ENCODE measurements around the gene NRSN1. TPM values are rescaled to one million over a fixed set of nuclear protein-coding genes. Genes with fewer than 3 reads are reported as not detected.

Gene NRSN1
- total and polyA plus RNA-seq, 2 donors (not counting 1 experiment from before 2014, with no cell fraction given), result not detected

- no peak for TF ChIP-seq EZH2 (IDR thresholded peaks at IDR 0.05; ENCODE audit: low read length, missing control alignments)
- TF ChIP-seq, protein P1, sequence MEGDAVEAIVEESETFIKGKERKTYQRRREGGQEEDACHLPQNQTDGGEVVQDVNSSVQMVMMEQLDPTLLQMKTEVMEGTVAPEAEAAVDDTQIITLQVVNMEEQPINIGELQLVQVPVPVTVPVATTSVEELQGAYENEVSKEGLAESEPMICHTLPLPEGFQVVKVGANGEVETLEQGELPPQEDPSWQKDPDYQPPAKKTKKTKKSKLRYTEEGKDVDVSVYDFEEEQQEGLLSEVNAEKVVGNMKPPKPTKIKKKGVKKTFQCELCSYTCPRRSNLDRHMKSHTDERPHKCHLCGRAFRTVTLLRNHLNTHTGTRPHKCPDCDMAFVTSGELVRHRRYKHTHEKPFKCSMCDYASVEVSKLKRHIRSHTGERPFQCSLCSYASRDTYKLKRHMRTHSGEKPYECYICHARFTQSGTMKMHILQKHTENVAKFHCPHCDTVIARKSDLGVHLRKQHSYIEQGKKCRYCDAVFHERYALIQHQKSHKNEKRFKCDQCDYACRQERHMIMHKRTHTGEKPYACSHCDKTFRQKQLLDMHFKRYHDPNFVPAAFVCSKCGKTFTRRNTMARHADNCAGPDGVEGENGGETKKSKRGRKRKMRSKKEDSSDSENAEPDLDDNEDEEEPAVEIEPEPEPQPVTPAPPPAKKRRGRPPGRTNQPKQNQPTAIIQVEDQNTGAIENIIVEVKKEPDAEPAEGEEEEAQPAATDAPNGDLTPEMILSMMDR (conservative IDR thresholded peaks at IDR 0.05 in 1 of 2, IDR thresholded peaks at IDR 0.05 in 1 of 2; ENCODE audit: low read depth in 1 of 2, low read length in 2 of 2), result no peak
- no peak overlapping the region for H3K9ac ChIP-seq (ENCODE audit: insufficient read depth, low read length)
- DNase-seq (ENCODE audit: low read depth in 2 of 2), result no peak
These were observed 31.9 kb downstream of the NRSN1 start for GRCh38 chr6:24157886-24158285.

DNA sequence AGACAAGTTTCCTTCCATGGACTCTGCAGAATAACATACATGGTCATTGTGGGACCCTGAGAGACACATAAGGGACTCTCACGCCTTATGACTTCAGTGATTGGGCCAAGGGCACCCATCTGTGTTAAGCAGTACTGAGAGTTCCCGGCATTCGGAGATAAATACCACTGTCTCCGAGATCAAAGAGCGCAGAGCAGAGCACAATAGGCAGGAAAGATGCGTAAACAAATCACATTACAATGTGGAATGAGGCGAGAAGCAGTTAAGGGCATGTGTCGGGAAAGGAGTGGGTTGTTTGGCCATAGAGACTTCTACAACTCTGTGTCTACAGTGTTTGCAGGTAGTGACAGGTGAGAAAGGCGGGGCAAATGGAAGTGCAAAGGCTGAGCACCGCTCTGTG, 57.6 kb downstream of the NRSN1 start:
- H3K4me2 ChIP-seq (ENCODE audit: extremely low read depth, insufficient read depth, low read length), result no peak overlapping the region
- no peaks in the 10 kb centered on the region for H3K36me3 ChIP-seq (ENCODE audit: control insufficient read depth, insufficient read depth, low read length)
- H3K4me1 ChIP-seq (ENCODE audit: control insufficient read depth, extremely low read depth, insufficient read depth, low read length), result no peaks in the 10 kb centered on the region
- no peak for DNase-seq (ENCODE audit: low read depth in 2 of 2)
- no peak overlapping the region for H3K4me3 ChIP-seq (replicated peaks in 1 of 4; ENCODE audit: control extremely low read depth in 1 of 4, insufficient read depth in 1 of 4, low read depth in 3 of 4, low read length in 4 of 4)
- no peaks in the 10 kb centered on the region for H4K20me1 ChIP-seq (ENCODE audit: control insufficient read depth, extremely low read depth, insufficient read depth, low read length)
- no peaks in the 10 kb centered on the region for H3K9me3 ChIP-seq (ENCODE audit: control insufficient read depth, insufficient read depth, low read depth, low read length)
- H3K9ac ChIP-seq (ENCODE audit: insufficient read depth, low read length), result no peak overlapping the region
- H3K27me3 ChIP-seq (ENCODE audit: control insufficient read depth, insufficient read depth, low read length), result no peaks in the 10 kb centered on the region
- no peak overlapping the region for H3K27ac ChIP-seq (ENCODE audit: insufficient read depth, low read length)
- no peaks in the 10 kb centered on the region for H3K79me2 ChIP-seq (ENCODE audit: control insufficient read depth, insufficient read depth, low read length)
- H2AFZ ChIP-seq (ENCODE audit: low read length), result no peak overlapping the region
- TF ChIP-seq, protein P1 (conservative IDR thresholded peaks at IDR 0.05 in 1 of 2, IDR thresholded peaks at IDR 0.05 in 1 of 2; ENCODE audit: low read depth in 1 of 2, low read length in 2 of 2), result no peak
- no peak for TF ChIP-seq EZH2 (IDR thresholded peaks at IDR 0.05; ENCODE audit: low read length, missing control alignments)

More at GRCh38 chr6:24157886-24158285, 31.9 kb downstream of the NRSN1 start:
- H3K27ac ChIP-seq (ENCODE audit: insufficient read depth, low read length), result no peak overlapping the region
- no peaks in the 10 kb centered on the region for H3K36me3 ChIP-seq (ENCODE audit: control insufficient read depth, insufficient read depth, low read length)
- no peaks in the 10 kb centered on the region for H3K79me2 ChIP-seq (ENCODE audit: control insufficient read depth, insufficient read depth, low read length)
- no peaks in the 10 kb centered on the region for H3K4me1 ChIP-seq (ENCODE audit: control insufficient read depth, extremely low read depth, insufficient read depth, low read length)
- no peak overlapping the region for H3K4me3 ChIP-seq (replicated peaks in 1 of 4; ENCODE audit: control extremely low read depth in 1 of 4, insufficient read depth in 1 of 4, low read depth in 3 of 4, low read length in 4 of 4)
- no peak overlapping the region for H2AFZ ChIP-seq (ENCODE audit: low read length)
- H3K27me3 ChIP-seq (ENCODE audit: control insufficient read depth, insufficient read depth, low read length), result no peaks in the 10 kb centered on the region
- no peaks in the 10 kb centered on the region for H4K20me1 ChIP-seq (ENCODE audit: control insufficient read depth, extremely low read depth, insufficient read depth, low read length)
- H3K9me3 ChIP-seq (ENCODE audit: control insufficient read depth, insufficient read depth, low read depth, low read length), result no peaks in the 10 kb centered on the region
- no peak overlapping the region for H3K4me2 ChIP-seq (ENCODE audit: extremely low read depth, insufficient read depth, low read length)

DNA sequence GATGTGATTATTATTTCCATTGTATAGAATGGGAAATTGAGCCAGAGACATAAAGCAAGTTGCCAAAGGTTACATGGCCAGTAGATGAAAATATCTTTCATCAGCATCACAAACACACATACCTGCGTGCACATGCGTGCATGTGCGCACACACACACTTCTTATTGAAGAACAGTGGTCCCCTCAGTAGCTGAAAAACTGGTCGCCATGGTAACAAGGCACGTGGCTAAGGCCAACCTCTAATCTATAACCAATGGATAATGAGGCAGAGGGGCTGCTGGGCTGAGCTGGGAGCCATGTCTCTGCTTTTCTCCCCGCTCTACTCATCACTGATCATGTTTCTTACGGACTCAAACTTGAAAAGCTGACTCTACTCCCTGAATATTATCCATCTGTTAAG, 60.3 kb downstream of the NRSN1 start:
- Histone ChIP-seq H3K36me3 (ENCODE audit: control insufficient read depth, insufficient read depth, low read length) (no peaks in the 10 kb centered on the region), H3K27me3 (ENCODE audit: control insufficient read depth, insufficient read depth, low read length) (no peaks in the 10 kb centered on the region), H3K4me2 (ENCODE audit: extremely low read depth, insufficient read depth, low read length) (no peak overlapping the region), H3K4me1 (ENCODE audit: control insufficient read depth, extremely low read depth, insufficient read depth, low read length) (no peaks in the 10 kb centered on the region), H3K27ac (ENCODE audit: insufficient read depth, low read length) (no peak overlapping the region), H3K9ac (ENCODE audit: insufficient read depth, low read length) (no peak overlapping the region), H3K4me3 (replicated peaks in 1 of 4; ENCODE audit: control extremely low read depth in 1 of 4, insufficient read depth in 1 of 4, low read depth in 3 of 4, low read length in 4 of 4) (no peak overlapping the region), H4K20me1 (ENCODE audit: control insufficient read depth, extremely low read depth, insufficient read depth, low read length) (no peaks in the 10 kb centered on the region), H2AFZ (ENCODE audit: low read length) (no peak overlapping the region), H3K9me3 (ENCODE audit: control insufficient read depth, insufficient read depth, low read depth, low read length) (no peaks in the 10 kb centered on the region), H3K79me2 (ENCODE audit: control insufficient read depth, insufficient read depth, low read length) (no peaks in the 10 kb centered on the region)
- TF ChIP-seq, protein P1 (conservative IDR thresholded peaks at IDR 0.05 in 1 of 2, IDR thresholded peaks at IDR 0.05 in 1 of 2; ENCODE audit: low read depth in 1 of 2, low read length in 2 of 2), result no peak
- TF ChIP-seq EZH2 (IDR thresholded peaks at IDR 0.05; ENCODE audit: low read length, missing control alignments), result no peak
- DNase-seq (ENCODE audit: low read depth in 2 of 2), result no peak
